ENCODE measurements around the gene ARRDC5.
"Not testable (repeated sequence)": the region's sequence is repeated elsewhere in the genome, so short reads cannot be mapped to it uniquely, and the experiment has no call there.

Gene ARRDC5

GRCh38 chr19:4902796-4903195 lies at the start of gene ARRDC5:
Gene ARRDC5, minus strand, starts transcription at chr19:4902896. Its CDS starts 71 bp downstream, at chr19:4902825.
- no peak for DNase-seq (ENCODE audit: low read depth in 2 of 2)

- no peak for DNase-seq (ENCODE audit: low read depth in 2 of 2)
Observed at GRCh38 chr19:4951656-4952055, 49.0 kb upstream of the ARRDC5 start.

GRCh38 chr19:4950650-4951049 lies 48.0 kb upstream of the ARRDC5 start:
- DNase-seq (ENCODE audit: low read depth in 2 of 2), result not testable (repeated sequence)

DNA sequence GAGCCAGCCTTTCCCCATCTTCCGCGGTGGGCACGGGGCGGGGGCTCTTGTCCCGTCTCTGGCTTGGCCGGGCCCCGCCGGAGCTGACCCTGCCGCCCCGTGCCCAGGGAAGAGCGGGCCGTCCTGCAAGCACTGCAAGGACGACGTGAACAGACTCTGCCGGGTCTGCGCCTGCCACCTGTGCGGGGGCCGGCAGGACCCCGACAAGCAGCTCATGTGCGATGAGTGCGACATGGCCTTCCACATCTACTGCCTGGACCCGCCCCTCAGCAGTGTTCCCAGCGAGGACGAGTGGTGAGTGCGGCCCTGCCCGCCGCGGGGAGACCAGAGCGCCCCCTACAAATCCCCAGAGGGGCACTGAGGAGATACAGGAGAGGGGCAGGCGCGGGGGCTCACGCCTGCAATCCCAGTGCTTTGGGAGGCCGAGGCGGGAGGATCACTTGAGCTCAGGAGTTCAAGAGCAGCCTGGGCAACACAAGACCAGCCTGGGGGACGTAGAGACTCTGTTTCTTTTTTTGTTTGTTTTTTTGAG lies 39.0 kb upstream of the ARRDC5 start:
- not testable (repeated sequence) for DNase-seq (ENCODE audit: low read depth in 2 of 2)

GRCh38 chr19:4939466-4939865 lies 36.8 kb upstream of the ARRDC5 start:
- DNase-seq (ENCODE audit: low read depth in 2 of 2), result no peak

DNA sequence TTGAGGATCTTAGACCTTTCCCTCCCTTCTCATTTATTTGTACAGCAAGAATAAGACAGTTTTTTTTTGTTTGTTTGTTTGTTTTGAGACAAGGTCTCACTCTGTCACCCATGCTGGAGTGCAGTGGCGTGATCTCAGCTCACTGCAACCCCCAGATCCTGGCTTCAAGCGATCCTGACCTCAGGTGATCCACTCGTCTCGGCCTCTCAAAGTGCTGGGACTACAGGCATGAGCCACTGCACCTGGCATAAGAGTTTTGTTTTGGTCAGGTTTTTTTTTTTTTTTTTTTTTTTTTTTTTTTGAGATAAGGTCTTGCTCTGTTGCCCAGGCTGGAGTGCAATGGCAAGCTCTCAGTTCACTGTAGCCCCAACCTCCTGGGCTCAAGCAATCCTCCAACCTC lies 35.8 kb upstream of the ARRDC5 start:
- DNase-seq (ENCODE audit: low read depth in 2 of 2), result not testable (repeated sequence)

- no peak for DNase-seq (ENCODE audit: low read depth in 2 of 2)
Observed at GRCh38 chr19:4937060-4937459, 34.4 kb upstream of the ARRDC5 start.

- DNase-seq (ENCODE audit: low read depth in 2 of 2), result no peak
Observed at GRCh38 chr19:4935444-4935843, 32.7 kb upstream of the ARRDC5 start.

DNA sequence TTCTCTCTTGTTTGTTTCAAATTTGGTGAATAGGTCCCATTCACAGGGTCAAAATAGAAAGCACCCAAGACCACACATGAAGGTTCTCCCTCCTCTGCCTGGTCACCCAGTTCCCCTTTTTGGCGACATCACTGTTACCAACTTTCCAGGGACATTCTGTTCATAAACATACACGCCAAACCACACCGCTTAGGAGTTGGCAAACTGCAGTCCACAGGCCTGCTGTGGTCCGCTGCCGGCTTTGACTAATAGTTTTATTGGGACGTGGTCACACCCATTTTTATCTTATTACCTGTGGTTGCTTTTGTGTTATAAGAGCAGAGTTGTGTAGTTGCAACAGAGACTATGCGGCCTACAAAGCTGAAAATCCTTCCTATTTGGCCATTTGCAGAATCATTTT lies 30.8 kb upstream of the ARRDC5 start:
- no peak for DNase-seq (ENCODE audit: low read depth in 2 of 2)

DNA sequence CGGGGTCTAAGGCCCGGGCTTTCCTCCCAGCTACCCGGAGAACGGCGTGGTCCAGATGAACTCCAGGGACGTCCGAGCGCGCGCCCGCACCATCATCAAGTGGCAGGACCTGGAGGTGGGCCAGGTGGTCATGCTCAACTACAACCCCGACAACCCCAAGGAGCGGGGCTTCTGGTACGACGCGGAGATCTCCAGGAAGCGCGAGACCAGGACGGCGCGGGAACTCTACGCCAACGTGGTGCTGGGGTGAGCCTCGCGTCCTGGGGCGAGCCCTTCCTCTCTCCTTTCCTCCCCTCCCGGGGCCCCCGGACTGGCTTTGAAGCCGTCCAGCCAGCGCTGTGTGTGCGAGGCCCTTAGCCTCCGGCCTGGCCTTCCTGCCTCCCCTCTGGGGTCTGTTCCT lies 30.0 kb upstream of the ARRDC5 start:
- no peak for DNase-seq (ENCODE audit: low read depth in 2 of 2)

GRCh38 chr19:4930664-4931063 lies 28.0 kb upstream of the ARRDC5 start:
- DNase-seq (ENCODE audit: low read depth in 2 of 2), result no peak

DNA sequence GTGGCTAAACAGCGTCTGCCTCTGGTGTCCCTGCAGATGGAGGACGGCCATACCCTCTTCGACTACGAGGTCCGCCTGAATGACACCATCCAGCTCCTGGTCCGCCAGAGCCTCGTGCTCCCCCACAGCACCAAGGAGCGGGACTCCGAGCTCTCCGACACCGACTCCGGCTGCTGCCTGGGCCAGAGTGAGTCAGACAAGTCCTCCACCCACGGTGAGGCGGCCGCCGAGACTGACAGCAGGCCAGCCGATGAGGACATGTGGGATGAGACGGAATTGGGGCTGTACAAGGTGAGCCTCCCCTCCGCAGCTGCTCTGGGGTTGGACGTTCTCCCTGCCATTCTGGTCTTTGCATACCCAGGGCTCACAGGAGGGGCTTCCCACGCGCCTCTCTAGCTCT lies 26.5 kb upstream of the ARRDC5 start:
- no peak for DNase-seq (ENCODE audit: low read depth in 2 of 2)

GRCh38 chr19:4923276-4923747 lies 20.6 kb upstream of the ARRDC5 start:
- no peak for DNase-seq (ENCODE audit: low read depth in 2 of 2)

DNA sequence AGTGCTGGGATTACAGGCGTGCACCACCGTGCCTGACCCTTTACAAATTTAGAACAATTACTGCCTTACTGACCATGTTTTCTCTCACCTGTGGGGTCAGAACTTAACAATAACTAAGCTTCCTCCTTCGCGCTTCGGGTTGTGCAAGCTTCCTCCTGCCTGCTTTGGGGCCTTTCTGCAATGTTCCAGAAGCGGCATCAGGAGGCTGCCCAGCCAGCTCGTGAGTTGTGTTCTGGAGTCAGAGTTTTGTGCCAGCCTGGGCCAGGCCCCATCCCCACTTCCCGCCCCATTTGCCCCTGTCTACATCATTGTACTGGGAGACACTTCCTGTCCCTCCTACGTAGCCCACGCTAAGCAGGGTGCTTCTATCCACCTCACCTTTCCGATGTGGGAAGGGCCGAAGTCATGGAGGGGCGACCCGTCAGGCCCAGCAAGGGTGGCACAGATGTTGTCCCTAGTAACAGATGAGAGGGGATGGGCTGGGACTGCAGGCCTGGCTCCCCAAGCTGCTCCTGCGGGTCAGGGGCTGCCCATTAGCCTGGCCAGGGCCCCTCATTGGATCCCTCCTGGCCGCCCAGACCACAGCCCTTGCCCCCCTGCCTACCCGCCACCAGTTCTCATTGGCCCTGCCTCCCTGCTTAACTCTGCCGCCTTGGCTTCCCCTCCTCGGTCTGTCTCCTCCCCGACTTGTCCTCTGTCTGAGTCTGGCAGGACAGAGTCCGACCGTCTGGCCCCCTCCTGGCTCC lies 20.0 kb upstream of the ARRDC5 start:
- DNase-seq (ENCODE audit: low read depth in 2 of 2), result no peak

DNA sequence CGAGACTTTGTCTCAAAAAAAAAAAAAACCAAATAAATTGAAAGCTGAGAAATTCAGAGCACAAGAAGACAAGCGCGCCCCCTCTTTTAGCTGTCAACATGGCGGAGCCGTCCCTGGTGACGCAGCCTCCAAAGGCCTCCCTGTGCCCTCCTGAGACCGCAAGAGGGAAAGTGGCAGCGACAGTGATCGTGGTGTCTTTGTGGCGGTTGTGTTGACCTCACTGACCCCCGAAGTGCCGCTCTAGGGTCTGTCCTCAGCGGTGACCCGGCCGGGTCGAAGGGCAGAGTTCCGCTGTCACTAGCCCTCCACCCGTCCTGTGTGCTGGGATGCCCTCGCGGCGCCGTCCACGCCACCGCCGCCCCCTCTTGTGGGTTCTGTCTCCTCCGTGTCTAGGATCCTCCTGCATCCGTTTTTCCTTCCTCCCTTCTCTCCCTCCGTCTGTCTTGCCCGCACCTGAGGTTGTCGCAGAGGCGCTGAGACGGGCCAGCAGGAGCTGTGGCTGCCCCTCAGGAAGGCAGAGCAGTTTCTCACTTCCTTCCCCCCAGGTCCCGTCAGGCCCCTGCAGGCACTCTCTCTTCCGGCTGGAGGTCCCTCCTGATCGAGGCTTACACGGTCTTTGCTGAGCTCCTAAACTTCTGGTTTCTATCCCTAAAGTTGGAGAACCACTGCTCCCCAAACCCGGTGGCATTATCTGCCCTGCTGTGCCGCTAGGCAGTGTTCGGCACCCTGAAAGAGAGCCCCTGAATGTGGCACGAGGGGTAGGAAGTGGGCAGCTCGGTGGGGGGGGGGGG lies 13.8 kb upstream of the ARRDC5 start:
- no peak for DNase-seq (ENCODE audit: low read depth in 2 of 2)

DNA sequence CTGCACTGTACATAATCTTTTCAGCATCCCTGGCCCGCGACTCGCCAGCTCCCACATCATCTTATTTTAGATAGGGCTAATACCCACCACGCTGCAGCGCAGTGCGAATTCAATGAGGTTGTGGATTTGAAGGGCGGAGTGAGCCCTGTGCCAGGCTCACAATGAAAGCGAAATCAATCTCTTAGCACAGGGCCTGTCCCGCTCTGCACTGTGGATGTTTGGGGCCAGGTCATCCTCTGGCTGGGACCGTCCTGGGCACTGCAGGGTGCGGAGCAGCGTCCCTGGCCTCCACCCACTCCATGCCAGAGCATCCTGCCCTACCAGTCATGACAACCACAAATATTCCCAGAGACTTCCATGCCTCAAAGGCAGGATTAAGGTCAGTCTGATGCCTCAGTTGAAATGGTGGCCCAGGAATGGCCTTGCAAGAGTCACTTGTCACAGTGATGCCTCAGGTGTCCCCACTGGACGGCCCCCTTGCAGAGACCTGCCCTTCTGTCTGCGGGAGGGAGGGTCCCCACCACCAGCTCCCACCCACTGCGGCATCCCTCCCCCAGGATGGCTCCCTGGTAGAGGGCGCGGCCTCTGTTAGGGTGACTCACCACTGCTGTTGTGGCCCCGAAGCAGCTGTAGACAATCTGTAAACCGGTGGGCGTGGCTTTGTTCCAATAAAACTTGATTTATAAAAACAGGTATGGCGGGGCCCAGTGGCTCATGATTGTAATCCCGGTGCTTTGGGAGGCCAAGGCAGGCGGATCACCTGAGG lies 12.2 kb upstream of the ARRDC5 start:
- DNase-seq (ENCODE audit: low read depth in 2 of 2), result no peak

DNA sequence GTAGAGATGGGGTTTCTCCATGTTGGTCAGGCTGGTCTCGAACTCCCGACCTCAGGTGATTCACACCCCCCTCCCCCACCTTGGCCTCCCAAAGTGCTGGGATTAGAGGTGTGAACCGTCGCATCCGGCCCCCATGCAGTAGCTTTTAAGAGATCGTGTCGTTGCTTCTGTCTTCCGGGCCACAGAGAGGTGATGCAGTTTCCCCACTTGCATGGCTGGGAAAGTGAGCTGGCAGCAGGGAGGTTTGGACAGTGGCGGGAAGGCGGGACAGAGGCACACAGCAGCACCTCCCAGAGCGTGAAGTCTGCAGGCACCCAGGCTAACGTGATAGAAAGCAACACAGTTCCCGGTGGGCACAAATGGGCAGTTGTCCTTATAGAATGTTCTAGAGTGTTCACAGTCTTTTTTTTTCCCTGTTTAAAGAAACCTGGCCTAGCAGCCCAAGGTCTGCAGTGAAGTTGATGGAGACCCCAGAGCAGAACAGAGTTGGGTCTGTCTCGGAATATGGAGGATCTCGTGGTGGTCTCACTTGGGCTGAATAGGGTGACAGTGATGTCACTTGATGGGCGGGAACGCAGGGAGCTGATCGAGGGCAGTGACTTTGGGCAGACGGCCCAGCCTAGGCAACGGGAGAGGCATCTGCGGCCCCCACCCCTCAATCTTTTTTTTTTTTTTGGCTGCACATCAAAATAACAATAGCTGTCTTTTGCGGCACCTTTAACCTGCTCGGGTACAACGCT lies 11.5 kb upstream of the ARRDC5 start:
- no peak for DNase-seq (ENCODE audit: low read depth in 2 of 2)

- DNase-seq (ENCODE audit: low read depth in 2 of 2), result peak; percentile 100
Observed at GRCh38 chr19:4911786-4912672, 9.3 kb upstream of the ARRDC5 start.

- DNase-seq (ENCODE audit: low read depth in 2 of 2), result no peak
Observed at GRCh38 chr19:4911314-4911713, 8.6 kb upstream of the ARRDC5 start.

DNA sequence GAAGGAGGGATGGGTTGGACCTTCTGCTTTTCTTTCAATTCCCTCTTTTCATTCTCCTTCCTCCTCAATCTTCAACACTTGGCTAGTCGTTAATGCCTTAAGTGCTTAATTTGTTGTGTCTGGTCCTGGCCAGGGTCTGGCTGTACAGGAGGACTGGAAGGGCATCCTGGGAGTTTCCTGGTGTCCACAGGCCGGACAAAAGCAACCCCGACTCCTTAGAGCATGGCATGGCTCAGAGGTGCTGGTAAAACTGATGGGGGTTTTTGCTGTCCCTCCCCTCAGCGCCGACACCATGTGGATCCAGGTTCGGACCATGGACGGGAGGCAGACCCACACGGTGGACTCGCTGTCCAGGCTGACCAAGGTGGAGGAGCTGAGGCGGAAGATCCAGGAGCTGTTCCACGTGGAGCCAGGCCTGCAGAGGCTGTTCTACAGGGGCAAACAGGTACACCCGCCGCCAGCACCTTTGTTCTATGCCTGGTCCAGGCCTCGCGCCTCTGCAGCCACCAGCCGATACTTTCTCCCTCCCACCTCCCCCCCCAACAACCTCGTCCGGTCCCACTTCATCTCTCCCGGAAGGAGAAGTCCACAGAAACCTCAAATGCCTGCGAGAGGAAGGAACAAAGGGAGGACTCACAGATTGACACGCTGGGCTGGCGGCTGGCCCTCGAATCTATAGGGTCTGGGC lies 8.0 kb upstream of the ARRDC5 start:
- peak in 1 of 2 experiments; percentile 54 for DNase-seq (ENCODE audit: low read depth in 2 of 2)

Data from fibroblast of skin of left biceps (primary cell).